Mucosa of descending colon (tissue), 3 donors: Measurements from ENCODE around the gene CLEC11A. TPM values are rescaled to one million over a fixed set of nuclear protein-coding genes. Genes with fewer than 3 reads are reported as not detected.

Experiments
- ATAC-seq: fragments of 200-7000 bp; cut with Tn5 transposase; one replicate; pipeline ENCODE4 v1.9.1; 2020; ENCODE audit warnings: mild to moderate bottlenecking, moderate library complexity
- DNase-seq, 3 donors: peaks; one replicate each; pipeline ENCODE4 v3.0.0-alpha.2; 2020
- H3K36me3 ChIP-seq: fragments of 200-600 bp; one replicate; pipeline ENCODE4 v1.8.0; 2021; ENCODE audit warnings: low read depth, mild to moderate bottlenecking
- H3K4me1 ChIP-seq: fragments of 200-600 bp; one replicate; pipeline ENCODE4 v1.8.0; 2021; ENCODE audit warnings: low read depth, mild to moderate bottlenecking
- H3K4me3 ChIP-seq: fragments of 200-600 bp; one replicate; pipeline ENCODE4 v1.8.0; 2021; ENCODE audit warnings: mild to moderate bottlenecking
- H3K9me3 ChIP-seq: fragments of 200-600 bp; one replicate; pipeline ENCODE4 v1.8.0; 2021; ENCODE audit warnings: mild to moderate bottlenecking
- intact Hi-C, 2 donors: fragments of 100-400 bp; cut with DNase I in 1 of 2; cut with micrococcal nuclease in 1 of 2; formaldehyde crosslinking; loops; one replicate each; pipeline versions ENCODE4 v1.11.0 to v1.11.1; 2022; cut with DNase I, micrococcal nuclease
- total RNA-seq, 3 donors: library from RNA; stranded (reverse); fragmentation: NEBNext Ultra II Directional in 2 of 3; extraction: Animal tissue kit (Norgen Biotek cat#: 25700) in 2 of 3; gene quantifications; one replicate each; pipeline versions ENCODE4 v1.2.1 to v1.2.4, GENCODE V29; 2021 to 2023
- TF ChIP-seq, protein P1 (sequence below): fragments of 200-600 bp; IDR thresholded peaks from one replicate; pipeline ENCODE4 v1.8.0; 2022; ENCODE audit warnings: antibody characterized with exemption, mild to moderate bottlenecking
- donor health status: DM: no; HTN: no; CAD: no; lungs with moderate emphysema.
- donor health status: DM: no; HTN: no; CAD: no.
- donor health status: DM: no; HTN: yes; CAD: no.

The CLEC11A gene
- total RNA-seq, 3 donors from 2014 or later: 1.4 to 7.2 (median 4.9) TPM

DNA sequence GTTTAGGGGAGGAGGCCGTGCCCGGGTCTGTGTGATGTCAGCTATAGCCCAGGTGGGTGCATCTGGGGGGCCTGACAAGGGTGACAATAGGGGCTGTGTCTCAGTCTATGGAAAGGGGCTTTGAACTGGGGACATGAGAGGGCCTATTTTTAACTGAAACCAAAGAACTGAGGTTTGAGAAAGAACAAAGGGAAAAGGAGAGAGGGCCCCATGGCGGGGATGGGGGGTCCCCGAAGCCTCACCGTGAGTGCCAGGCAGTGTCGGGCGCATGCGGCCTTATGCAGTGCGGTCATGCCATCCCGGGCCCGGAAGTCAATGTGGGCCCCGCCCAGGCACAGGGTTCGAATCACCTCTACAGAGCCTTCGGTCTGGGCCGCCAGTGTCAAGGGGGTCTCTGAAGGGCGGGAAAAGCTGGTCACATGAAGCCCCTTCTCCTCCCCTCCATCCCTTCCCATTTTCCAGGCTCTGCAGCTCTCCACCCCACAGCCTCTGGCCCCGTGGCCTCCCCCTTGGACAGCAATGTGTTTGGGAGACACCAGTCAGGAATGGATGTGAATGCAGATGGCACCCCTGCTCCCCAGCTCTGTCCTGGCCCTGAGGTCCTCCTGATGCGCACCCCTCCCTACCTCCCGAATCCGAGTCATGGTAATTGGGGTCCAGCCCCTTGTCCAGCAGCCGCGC is 9.5 kb upstream of the CLEC11A start:
- intact Hi-C loops: no loop called here
- Histone ChIP-seq H3K4me1 (no peaks in the 10 kb centered on the region), H3K9me3 (no peaks in the 10 kb centered on the region), H3K4me3 (no peak overlapping the region), H3K36me3 (no peaks in the 10 kb centered on the region)
- TF ChIP-seq, protein P1, sequence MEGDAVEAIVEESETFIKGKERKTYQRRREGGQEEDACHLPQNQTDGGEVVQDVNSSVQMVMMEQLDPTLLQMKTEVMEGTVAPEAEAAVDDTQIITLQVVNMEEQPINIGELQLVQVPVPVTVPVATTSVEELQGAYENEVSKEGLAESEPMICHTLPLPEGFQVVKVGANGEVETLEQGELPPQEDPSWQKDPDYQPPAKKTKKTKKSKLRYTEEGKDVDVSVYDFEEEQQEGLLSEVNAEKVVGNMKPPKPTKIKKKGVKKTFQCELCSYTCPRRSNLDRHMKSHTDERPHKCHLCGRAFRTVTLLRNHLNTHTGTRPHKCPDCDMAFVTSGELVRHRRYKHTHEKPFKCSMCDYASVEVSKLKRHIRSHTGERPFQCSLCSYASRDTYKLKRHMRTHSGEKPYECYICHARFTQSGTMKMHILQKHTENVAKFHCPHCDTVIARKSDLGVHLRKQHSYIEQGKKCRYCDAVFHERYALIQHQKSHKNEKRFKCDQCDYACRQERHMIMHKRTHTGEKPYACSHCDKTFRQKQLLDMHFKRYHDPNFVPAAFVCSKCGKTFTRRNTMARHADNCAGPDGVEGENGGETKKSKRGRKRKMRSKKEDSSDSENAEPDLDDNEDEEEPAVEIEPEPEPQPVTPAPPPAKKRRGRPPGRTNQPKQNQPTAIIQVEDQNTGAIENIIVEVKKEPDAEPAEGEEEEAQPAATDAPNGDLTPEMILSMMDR: no peak
- ATAC-seq: no peak
- no peak for DNase-seq

DNA sequence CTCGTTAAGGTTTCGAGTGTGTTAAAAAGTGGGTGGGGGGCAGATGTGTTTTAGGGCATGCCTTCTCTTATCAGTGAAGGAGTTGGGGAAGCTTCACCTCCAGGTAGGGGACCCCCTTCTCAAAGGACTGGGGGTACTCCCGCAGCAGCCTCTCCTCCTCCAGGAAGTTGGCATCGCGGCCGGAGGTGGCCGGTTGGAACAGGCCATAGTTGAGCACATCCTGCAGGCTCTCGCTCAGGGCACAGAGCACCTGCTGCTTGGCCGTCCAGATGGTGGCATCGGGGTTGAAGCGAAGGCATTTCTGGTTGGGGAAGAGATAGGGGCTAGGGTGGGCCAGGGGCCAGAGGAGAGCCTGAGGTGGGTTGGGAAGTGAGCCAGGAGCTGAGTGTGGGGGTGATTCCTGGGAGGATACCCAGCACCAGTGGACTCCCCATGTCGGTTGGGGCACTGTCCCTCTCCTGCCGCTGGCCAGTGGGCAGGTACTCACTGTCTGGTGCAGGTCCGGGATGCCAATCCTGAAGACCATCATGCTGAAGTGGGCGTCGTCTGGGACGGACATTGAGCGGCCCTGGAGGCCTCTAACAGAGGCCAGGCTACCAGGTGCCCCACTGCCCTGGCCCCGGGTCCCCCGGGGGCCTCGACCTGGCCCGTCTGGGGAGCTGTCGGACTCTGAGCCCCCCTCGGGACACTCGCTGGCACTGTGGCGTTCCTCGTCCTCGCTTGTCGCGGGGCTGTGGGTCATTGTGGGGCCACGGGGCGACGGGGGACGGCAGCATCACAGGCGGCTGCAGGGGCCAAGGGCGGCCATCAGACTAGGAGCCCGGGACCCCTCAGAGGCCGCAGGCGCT is 6.8 kb upstream of the CLEC11A start:
- H3K36me3 ChIP-seq: no peaks in the 10 kb centered on the region
- DNase-seq (peak in 1 of 3 donors; percentile 24), ATAC-seq (no peak)
- TF ChIP-seq, protein P1: no peak
- no peak overlapping the region for H3K4me3 ChIP-seq
- H3K9me3 ChIP-seq: no peaks in the 10 kb centered on the region
- no peaks in the 10 kb centered on the region for H3K4me1 ChIP-seq
- intact Hi-C loops: no loop called here

- intact Hi-C loops: no loop called here
- Histone ChIP-seq H3K36me3 (no peaks in the 10 kb centered on the region), H3K9me3 (no peaks in the 10 kb centered on the region), H3K4me3 (no peak overlapping the region), H3K4me1 (no peaks in the 10 kb centered on the region)
- no peak for ATAC-seq
- TF ChIP-seq, protein P1: no peak
- no peak for DNase-seq
Observed at GRCh38 chr19:50717026-50717723, 6.0 kb upstream of the CLEC11A start.

- ATAC-seq (no peak), DNase-seq (no peak)
- no peaks in the 10 kb centered on the region for H3K9me3 ChIP-seq
- TF ChIP-seq, protein P1: no peak
- intact Hi-C loops: no loop called here
- H3K4me1 ChIP-seq: no peaks in the 10 kb centered on the region
- no peaks in the 10 kb centered on the region for H3K36me3 ChIP-seq
- H3K4me3 ChIP-seq: no peak overlapping the region
Observed at GRCh38 chr19:50717891-50718254, 5.3 kb upstream of the CLEC11A start.

DNA sequence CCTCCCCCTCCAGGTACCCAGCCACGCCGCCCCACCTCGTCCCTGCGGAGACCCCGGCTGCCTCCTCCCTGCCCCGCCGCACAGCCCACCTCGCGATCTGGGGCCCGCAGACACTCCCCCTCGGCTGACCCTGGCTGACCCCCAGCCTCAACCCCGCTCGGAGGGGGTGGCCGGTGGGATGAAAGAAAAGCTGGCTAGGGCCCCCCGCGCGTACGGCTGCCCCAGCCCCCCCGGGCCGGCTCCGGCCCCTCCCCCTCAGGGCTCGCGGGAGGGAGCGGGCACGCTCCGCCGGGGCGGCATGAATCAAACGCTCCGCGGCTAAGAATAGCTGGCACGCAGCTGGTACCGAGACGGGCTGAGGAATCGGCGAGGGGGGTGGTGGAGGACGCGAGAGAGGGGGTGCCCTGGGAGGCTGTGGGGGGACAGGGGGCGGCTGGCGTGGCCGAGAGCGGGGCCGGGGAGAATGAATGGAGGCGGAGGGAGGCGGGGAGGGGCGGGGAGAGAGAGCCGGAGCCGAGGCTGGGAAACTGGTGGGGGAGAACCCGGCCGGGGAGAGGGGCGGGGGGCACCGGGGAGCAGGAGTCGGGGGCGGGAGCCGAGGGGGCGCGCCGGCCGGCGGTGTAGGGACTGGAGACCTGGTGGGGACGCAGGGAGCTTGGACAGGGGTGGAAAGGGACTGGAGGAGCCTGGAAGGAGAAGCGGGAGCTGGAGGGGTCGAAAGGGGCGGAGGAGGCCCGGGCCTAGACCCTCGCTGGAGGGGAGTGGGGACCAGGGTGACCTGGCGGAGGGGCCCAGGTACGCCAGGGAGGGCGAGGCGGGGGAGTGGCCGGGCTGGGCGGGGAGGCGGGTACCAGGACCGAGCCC is 4.7 kb upstream of the CLEC11A start:
- no peak for ATAC-seq
- DNase-seq: no peak
- H3K9me3 ChIP-seq: no peaks in the 10 kb centered on the region

More for the DNA sequence above, 4.7 kb upstream of the CLEC11A start:
- Histone ChIP-seq H3K4me3 (no peak overlapping the region), H3K4me1 (no peaks in the 10 kb centered on the region), H3K36me3 (no peaks in the 10 kb centered on the region)
- intact Hi-C loops: no loop called here
- TF ChIP-seq, protein P1: no peak
